OCI-LY1 (cell line): ENCODE results near the gene ITGA6.

Source experiments
- CTCF ChIP-seq: fragments of 200-600 bp; sonication (generic), shearing (Covaris generic); IDR thresholded peaks from 2 replicates; pipeline ENCODE4 v1.5.1; 2017; ENCODE audit warnings: mild to moderate bottlenecking, antibody characterized with exemption, low read length, moderate library complexity, mixed read lengths
- EZH2 ChIP-seq: fragments of 200-600 bp; sonication (generic), shearing (Covaris generic); IDR thresholded peaks from 2 replicates; pipeline ENCODE4 v1.8.0; 2017; ENCODE audit warnings: borderline replicate concordance, mixed run types, mild to moderate bottlenecking, antibody characterized with exemption, low read length, moderate library complexity, mixed read lengths

GRCh38 chr2:172545408-172546075 lies 118.2 kb downstream of the ITGA6 start:
- TF ChIP-seq CTCF (no peak), EZH2 (no peak)
